NCI-H2107 treated with DMSO at 0.1 percent for 48 hours (cell line): ENCODE data around the gene EARS2.
"Not testable (repeated sequence)": the region's sequence is repeated elsewhere in the genome, so short reads cannot be mapped to it uniquely, and the experiment has no call there.

ENCODE experiments used
- DNase-seq: peaks from one replicate; lab custom pipeline; 2025; ENCODE audit not compliant: unreplicated experiment; lab: John Stamatoyannopoulos, UW

EARS2 gene

DNA sequence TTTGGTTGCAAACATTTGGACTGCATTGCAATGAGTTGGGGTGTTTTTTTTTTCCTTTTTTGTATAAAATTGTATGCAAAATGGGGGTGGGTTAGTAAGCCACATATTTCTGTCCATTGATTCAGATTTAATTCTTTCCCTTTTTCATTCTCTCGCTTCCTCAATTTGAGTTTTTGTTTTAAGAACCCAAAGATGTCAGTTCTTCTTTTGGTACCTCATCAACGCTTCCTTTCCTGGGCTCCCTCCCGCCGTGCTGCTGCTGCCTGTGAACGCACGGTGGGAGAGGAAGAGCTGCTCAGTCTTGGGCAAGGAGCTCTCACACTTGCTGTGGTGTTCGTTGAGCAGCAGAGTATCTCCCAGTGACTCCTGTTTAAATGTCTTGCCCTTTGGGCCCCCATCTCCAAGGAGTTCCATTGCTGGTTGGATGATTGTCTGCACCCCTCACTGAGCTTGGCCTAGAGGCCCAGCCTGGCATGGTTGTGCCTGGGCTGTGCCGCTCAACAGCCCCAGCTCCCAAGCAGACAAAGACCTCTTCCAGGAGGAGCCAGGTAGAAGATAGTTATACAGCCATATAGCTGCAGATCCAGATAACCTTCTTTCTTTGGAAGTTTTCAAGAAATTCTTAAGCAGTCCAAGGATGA, 14.0 kb upstream of the EARS2 start:
- DNase-seq: no peak

DNA sequence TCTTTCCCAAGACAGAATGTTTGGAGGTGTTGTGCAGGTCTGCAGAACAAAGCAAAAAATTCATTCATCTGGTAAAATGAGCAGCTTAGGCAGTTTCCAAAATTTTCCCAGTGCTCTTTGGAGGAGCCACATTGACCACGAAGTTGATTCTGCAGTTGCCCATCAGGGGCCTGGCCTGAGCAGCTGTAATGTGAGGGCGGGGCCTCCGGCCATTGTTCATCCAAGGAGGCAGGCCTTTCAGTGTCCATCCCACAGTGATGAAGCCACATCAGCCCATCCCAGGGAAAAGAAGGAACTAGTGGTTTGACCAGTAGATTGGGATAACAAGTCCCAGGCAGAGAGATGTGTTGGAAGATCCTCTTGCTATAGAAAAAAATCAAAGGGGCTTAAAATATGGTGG, 10.5 kb upstream of the EARS2 start:
- DNase-seq: no peak

DNA sequence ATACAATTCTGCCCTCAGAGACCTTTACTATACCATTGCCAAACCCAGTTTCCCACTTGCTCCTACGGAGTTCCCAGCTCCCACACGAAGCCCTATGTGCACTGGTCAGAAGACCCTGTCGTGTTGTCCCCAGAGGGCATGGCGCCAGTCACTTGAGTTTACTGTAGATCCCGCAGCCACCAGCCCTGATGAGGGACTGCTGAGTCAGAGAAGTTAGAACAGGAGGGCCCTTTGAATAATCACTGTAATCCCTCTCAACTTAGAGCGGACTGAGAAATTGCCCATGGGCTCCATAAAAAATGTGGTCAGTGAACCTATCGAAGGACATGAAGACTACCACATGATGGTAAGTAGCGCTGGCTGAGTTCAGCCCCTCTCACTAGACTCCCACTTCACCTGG, 9.6 kb upstream of the EARS2 start:
- DNase-seq: no peak

DNA sequence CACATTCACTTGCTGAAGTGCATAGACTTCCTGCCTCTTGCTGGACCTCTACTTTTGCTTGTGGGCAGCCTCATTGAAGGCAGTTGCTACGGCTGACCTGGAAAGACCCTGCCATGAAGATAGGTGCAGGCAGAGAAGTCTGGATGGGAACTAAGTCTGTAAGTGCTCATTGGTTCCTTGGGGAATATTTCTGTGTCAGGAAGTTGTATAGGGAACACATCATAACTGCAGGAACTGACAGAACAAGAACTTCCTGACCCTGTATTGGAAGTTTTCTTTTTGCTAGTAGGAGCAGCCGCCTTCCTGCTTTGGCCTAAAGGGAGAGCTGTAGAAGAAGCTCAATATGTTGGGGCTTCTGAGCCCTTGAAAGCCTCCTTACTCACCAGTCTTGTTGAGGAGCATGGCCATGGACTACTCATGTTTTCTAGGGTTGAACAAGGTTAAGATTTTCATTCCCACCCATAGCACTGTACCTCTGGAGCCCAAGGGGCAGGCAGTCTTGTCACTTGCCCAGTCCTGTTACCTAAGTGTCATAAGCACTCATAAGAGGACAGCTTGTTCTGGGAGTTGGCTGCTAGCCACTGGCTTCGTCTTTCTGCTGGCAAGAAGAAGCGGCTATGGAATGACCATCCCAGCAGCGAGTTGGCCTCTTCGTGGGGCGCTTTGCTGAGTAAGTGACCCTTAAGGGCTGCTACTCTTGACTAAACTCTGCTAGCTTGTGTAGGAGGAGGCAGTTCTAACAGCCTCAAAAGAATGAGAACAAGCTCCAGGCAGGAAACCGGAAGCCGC, 7.6 kb upstream of the EARS2 start:
- DNase-seq: no peak

DNA sequence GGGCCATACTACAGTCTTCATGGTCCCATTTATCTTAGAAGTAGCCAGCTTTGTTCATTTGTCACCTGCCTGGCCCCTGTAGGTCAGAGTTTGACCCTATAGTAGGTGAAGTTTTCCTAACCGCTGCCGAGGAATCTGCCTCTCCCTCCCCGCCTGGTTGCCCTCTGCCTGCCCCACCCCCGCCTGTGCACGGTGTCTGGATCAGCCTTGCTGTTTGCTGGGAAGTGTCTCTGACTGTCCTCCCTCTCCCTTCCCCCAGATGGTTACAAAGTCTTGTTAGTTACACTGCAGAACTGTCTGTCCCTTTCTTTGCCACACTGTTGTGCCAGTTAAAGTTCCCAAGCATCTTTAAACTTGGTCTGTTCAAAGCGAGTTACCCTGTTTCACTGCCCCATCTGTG, 6.0 kb upstream of the EARS2 start:
- no peak for DNase-seq

DNA sequence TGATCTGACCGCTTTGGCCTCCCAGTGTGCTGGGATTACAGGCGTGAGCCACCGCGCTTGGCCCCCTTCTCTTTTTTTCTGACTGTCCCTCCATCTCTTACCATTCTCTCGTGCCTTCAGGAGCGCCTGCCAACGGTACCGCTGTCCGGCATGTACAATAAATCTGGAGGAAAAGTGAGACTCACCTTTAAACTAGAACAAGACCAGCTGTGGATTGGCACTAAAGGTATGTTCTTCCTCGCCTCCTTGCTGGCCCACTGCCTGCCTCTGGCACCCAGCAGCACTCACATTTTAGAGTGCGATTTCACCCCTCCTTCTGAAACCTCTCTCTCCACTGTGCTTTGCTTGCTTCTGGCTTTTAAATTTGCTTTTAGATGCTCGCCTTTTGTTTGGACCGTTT, 5.4 kb upstream of the EARS2 start:
- no peak for DNase-seq

DNA sequence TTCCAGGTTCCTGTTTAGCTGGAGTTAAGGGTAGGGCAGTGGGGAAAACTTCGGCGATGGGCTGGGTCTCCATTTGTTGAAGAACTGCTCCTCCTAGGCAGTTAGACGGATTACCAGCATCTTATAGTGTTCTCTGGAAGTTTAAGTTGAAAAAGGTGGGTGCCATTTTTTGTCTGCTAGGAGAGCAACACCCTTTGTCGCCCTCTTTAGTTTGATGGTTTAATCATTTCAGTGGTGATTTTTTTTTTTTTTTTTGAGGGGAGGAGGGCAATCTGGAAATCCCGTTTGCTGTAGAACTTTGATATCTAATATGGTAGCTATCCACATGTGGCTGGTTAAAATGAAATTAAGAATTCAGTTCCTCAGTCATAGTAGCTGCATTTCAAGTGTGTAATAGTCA, 4.4 kb upstream of the EARS2 start:
- DNase-seq: no peak

DNA sequence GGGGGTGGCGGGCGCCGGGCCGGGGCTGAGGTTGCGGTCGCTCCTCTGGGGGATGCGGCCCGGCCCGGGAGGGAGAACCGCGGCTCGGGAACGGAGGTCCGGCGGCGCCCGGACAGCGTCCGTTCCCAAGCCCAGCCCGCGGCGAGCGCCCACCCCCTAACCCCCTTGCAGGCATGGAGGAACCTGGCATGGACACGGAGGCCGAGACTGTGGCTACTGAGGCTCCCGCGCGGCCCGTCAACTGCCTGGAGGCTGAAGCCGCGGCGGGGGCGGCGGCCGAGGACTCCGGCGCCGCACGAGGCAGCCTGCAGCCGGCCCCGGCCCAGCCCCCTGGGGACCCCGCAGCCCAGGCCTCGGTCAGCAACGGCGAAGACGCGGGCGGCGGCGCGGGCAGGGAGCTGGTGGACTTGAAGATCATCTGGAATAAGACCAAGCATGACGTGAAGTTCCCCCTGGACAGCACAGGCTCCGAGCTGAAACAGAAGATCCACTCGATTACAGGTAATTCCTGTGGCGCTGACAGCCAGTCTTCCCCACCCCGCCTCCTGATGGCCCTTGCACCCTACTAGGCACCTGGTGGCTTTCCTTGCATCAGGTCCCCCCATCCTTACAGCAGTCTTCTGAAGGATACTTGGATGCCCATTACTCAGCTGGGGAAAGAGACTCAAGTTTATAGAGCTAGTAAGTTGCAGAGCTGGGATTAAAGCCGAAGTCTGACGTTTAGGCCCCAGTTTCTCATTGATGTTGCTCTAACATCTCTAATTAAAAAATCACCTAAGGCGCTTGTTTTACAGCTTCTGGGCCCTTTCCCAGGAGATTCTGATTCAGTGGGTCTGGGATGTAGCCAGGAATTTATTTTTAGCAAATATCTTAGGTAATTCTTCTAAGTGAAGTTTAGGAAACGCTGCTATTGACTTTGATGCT, 891 bp upstream of the EARS2 start:
- no peak for DNase-seq

DNA sequence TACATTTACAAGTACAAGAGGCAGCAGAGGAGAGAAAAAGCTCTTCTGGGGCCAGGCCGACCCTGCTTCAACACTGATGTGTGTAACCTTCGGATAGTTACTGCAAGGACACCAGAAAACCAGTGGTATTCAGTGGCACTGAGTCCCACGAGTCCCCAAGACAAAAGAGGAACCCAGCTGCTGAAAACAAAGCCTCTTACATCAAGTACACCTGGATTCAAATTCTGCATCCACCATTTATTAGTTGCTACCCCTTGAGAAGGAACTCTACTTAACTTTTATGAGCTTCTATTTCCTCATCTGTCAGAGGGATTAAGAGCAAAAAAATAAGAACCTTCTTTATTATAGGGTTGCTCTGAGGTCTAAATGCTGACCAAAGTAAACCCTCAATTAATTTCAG, 2.6 kb downstream of the EARS2 start:
- no peak for DNase-seq

DNA sequence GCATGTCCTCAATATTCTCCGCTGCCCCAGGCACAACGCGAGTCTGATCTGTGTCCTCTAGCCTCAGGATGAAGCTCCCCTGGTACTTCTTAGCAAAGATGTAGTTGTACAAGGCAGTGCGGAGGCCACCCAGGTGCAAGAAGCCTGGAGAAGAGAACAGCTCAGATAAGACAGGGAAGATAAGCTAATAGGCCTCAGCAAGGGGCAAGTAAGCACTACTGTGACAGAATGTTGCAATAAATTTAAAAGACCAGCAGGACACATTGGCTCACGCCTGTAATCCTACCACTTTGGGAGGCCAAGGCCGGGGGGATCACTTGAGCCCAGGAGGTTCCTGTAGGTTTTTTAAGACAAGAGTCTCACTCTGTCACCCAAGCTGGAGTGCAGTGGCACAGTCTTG, 5.0 kb downstream of the EARS2 start:
- DNase-seq: no peak

DNA sequence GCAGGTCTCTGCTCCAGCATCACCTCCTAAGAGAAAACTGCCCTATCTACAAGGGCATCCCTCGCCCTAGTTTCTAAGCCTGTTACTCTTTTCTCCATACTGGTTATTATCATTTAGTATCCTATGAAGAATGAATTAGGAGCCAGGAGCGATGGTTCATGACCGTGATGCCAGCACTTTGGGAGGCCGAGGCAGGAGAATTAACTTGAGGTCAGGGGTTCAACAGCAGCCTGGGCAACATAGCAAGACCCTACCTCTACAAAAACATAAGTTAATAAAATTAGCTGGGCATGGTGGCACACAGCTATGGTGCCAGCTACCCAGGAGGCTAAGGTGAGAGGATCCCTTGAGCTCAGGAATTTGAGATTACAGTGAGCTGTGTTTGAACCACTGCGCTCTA, 7.2 kb downstream of the EARS2 start:
- no peak for DNase-seq

DNA sequence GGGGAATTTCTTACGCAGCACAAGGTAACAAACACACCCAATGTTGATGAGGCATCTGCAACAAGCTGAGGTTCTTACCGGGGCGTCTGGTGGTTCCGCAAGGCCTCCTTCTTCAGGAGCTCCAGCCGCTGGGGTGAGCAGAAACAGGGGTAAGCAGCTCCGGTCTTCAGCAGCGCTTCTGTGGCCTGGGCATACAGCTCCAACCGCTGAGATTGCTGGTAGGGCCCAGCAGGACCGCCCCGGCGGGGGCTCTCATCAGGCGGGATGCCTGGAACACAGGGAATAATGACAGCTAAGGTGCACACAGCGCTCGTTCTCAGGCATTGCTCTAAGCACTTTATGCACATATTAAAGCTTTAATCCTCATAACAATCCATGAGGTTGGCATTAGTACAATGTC, 12.7 kb downstream of the EARS2 start:
- no peak for DNase-seq

DNA sequence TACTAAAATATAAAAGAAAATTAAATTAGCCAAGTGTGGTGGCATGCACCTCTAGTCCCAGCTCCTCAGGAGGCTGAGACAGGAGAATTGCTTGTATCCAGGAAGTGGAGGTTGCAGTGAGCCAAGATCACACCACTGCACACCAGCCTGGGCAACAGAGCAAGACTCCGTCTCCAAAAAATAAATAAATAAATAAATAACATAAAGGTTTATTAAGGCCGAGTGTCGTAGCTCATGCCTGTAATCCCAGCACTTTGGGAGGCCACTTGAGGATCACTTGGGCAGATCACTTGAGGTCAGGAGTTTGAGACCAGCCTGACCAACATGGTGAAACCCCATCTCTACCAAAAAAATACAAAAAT, 16.4 kb downstream of the EARS2 start:
- not testable (repeated sequence) for DNase-seq

DNA sequence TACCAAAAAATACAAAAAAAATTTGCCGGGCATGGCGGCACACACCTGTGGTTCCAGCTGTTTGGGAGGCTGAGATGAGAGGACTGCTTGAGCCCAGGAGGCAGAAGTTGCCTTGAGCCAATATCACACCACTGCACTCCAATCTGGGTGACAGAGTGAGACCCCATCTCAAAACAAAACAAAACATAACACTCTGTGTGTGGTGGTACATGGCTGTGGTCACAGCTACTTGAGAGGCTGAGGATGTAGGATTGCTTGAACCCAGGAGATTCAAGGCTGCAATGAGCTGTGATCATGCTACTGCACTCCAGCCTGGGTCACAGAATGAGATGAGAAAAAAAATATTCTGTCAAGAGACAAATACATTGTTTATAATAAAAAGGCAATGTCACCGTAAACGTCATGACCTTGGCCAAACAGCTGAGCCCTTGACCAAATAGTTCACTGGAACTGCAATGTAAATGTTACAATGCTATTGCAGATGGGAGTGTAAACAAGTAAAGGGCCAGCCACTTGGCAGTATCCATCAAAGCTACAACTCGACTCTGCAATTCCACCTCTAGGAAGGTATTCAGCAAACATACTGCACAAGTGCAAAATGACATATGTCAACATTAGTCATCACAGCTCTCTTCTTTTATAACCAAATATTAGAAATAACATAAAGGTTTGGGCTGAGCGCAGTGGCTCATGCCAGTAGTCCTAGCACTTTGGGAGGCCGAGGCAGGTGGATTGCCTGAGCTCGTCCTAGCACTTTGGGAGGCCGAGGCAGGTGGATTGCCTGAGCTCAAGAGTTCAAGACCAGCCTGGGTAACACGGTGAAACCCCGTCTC, 16.9 kb downstream of the EARS2 start:
- DNase-seq: no peak

DNA sequence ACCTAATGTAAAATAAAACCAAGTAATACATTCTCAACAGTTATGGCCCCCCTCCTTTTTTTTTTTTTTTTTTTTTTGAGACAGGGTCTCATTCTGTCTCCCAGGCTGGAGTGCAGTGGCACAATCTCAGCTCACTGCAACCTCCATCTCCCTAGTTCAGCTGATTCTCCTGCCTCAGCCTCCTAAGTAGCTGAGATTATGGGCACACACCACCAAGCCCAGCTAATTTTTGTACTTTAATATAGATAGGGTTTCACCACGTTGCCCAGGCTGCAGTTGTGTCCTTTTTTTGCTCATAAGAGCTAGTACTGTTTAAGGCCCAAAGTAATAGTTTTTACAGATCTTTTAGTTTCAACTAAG, 18.3 kb downstream of the EARS2 start:
- no peak for DNase-seq

DNA sequence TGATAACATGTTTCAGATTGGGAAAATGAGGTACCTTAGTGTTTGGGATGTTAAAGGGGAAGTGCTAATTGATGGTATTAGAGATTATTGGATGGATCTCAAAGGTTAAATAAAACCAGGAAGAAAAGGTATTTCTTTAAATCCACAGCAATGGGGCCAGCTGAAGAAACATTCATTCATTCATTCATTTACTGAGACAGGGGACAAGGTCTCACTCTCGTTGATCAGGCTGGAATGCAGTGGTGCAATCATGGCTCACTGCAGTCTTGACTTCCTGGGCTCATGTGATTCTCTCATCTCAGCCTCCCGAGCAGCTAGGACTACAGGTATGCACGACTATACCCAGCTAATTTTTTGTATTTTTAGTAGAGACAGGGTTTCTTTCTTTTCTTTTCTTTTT, 19.8 kb downstream of the EARS2 start:
- DNase-seq: no peak

DNA sequence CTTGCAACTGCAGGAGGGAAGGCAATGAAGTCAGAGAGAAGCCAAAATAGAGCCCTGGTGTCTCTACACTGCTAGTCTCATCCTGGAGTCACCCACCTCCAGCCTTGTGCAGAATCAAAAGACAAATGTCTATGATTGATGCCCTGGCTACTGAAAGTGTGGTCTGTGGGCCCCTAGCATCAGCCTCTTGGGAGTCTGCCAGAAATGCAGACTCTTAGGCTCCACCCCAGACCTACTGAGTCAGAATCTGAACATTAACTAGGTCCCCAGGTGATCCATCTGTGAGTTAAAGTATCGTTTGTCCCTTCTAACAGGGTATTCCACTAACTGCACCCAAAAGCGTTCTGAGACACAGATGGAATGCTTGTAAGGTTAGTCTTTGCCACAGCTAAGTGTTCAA, 21.2 kb downstream of the EARS2 start:
- no peak for DNase-seq

DNA sequence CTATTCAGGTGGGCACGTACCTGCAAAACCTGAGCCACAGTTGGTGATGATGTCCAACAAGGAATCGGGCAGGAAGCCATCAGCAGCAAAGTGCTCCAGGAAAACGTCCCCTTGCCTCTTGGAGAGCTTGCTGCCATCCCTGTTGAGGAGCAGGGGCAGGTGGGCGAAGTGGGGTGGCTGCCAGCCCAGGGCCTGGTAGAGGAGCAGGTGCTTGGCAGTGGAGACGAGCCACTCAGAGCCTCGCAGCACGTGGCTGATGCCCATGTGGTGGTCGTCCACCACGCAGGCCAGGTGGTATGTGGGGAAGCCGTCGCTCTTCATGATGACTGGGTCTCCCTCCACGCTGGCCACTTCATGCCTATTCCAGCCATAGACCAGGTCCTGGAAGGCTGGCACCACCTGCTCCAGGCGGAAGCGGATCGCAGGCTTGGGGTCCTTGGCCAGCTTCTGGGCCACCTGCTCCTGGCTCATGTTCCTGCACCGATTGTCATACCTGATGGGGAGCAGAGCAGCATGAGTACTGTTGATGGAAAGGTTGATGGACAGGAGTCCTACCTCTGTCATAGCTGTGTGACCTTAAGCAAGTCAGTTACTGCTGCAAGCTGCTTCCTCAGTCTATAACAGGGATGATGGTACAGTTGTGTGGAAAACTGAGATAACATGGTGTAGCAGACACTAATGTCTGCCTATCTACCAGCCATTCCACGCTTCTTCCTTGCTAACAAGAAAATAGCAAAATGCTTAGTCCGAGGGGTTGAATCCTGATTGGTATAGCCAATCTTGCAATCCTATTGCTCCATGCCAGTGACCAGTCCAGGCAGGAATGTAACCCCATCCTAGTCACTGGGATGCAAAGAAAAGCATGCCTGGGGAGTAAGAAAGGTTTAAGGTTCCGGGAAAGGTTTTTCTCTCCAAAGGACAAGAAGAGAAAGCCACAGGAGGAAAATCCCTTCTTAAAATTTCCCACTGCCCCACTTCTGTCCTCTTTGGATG, 22.0 kb downstream of the EARS2 start:
- no peak for DNase-seq

DNA sequence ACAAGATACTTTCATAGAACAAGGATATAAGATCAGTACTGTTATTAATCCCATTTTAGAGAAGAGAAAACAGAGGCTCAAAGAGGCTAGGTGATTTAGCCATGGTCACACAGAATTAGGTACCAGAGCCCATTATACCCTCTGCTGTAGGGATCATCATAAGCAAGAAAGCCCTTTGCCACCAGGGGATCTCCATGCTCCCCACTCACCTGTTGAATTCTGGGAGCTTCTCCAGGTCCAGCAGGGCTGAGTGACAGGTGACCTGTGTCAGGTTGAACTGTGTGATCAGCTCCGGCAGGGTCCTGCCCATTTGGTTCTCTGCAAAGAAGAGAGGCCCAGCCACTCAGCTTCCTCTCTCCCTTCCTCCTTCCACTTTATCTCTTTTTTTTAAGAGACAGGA, 24.7 kb downstream of the EARS2 start:
- no peak for DNase-seq

DNA sequence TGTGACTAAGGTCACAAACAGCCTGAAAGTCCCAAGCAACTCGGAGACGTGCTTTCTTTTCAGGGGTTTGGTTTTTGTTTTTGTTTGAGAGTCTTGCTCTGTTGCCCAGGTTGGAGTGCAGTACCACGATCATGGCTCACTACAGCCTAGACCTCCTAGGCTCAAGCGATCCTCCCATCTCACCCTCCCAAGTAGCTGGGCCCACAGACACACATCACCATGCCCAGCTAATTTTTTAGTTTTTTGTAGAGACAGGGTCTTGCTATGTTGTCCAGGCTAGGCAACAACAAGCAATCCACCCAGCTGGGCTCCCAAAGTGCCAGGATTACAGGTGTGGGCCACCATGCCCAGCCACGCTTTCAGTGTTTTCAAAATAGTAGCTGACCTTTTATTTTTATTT, 27.1 kb downstream of the EARS2 start:
- no peak for DNase-seq
